Neural progenitor cell (in vitro differentiated cells): ENCODE measurements around the gene PON1.

ENCODE experiments used
- EZH2 ChIP-seq: fragments of 200-600 bp; sonication (generic); IDR thresholded peaks from 2 replicates; pipeline ENCODE4 v1.6.1; 2017; ENCODE audit warnings: antibody characterized with exemption, mild to moderate bottlenecking, moderate library complexity
- EZH2phosphoT487 ChIP-seq: fragments of 200-600 bp; sonication (generic); IDR thresholded peaks from 2 replicates; pipeline ENCODE4 v1.6.1; 2017; ENCODE audit warnings: antibody characterized with exemption
- TF ChIP-seq, protein P1 (sequence below): fragments of 200-600 bp; sonication (generic); IDR thresholded peaks from 2 replicates; pipeline ENCODE4 v1.5.1; 2017; ENCODE audit warnings: antibody characterized with exemption, mild to moderate bottlenecking

- no peak for TF ChIP-seq EZH2phosphoT487
- TF ChIP-seq, protein P1, sequence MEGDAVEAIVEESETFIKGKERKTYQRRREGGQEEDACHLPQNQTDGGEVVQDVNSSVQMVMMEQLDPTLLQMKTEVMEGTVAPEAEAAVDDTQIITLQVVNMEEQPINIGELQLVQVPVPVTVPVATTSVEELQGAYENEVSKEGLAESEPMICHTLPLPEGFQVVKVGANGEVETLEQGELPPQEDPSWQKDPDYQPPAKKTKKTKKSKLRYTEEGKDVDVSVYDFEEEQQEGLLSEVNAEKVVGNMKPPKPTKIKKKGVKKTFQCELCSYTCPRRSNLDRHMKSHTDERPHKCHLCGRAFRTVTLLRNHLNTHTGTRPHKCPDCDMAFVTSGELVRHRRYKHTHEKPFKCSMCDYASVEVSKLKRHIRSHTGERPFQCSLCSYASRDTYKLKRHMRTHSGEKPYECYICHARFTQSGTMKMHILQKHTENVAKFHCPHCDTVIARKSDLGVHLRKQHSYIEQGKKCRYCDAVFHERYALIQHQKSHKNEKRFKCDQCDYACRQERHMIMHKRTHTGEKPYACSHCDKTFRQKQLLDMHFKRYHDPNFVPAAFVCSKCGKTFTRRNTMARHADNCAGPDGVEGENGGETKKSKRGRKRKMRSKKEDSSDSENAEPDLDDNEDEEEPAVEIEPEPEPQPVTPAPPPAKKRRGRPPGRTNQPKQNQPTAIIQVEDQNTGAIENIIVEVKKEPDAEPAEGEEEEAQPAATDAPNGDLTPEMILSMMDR = no peak
- TF ChIP-seq EZH2 = no peak
Measured at GRCh38 chr7:95318501-95319100, 5.7 kb downstream of the PON1 start.
